Mononuclear cell (primary cell): Measurements from ENCODE around the gene ATP5PB. TPM values are rescaled to one million over a fixed set of nuclear protein-coding genes. Genes with fewer than 3 reads are reported as not detected.

Experiments
- H3K27me3 ChIP-seq: 2 replicates; pipeline ENCODE4 v1.6.0; 2011; ENCODE audit warnings: low read length, control low read depth; ENCODE audit not compliant: insufficient read depth
- H3K4me1 ChIP-seq: 2 replicates; pipeline ENCODE4 v1.5.1; 2011; ENCODE audit warnings: mild to moderate bottlenecking, low read length, control low read depth; ENCODE audit not compliant: insufficient read depth
- H3K4me3 ChIP-seq: 2 replicates; pipeline ENCODE4 v1.5.1; 2011; ENCODE audit warnings: mild to moderate bottlenecking, low read length, moderate library complexity
- H3K9me3 ChIP-seq: 2 replicates; pipeline ENCODE4 v1.5.1; 2011; ENCODE audit warnings: low read depth, mild to moderate bottlenecking, control low read depth, low read length
- total RNA-seq: library from RNA; depleted of rRNA; stranded (reverse); fragments of >200 nt; gene quantifications from one replicate; pipeline ENCODE4 v1.2.3, GENCODE V29; 2012

ATP5PB gene
- total RNA-seq, 1 donor, result 177 TPM

GRCh38 chr1:111439461-111440351 lies 9.6 kb upstream of the ATP5PB start:
- H3K27me3 ChIP-seq, result no peaks in the 10 kb centered on the region
- no peak overlapping the region for H3K4me3 ChIP-seq
- H3K4me1 ChIP-seq, result peaks cover 6% of the 10 kb centered on the region
- H3K9me3 ChIP-seq, result no peaks in the 10 kb centered on the region

- Histone ChIP-seq H3K9me3 (no peaks in the 10 kb centered on the region), H3K27me3 (no peaks in the 10 kb centered on the region), H3K4me1 (peaks cover 6% of the 10 kb centered on the region), H3K4me3 (no peak overlapping the region)
These were observed 7.6 kb upstream of the ATP5PB start for GRCh38 chr1:111441573-111442192.

- H3K4me1 ChIP-seq, result peaks cover 10% of the 10 kb centered on the region
- no peak overlapping the region for H3K4me3 ChIP-seq
- H3K9me3 ChIP-seq, result no peaks in the 10 kb centered on the region
- H3K27me3 ChIP-seq, result no peaks in the 10 kb centered on the region
These were observed 6.8 kb upstream of the ATP5PB start for GRCh38 chr1:111442457-111442856.

GRCh38 chr1:111444031-111444430 lies 5.2 kb upstream of the ATP5PB start:
- Histone ChIP-seq H3K4me3 (no peak overlapping the region), H3K9me3 (no peaks in the 10 kb centered on the region), H3K4me1 (peaks cover 22% of the 10 kb centered on the region), H3K27me3 (no peaks in the 10 kb centered on the region)

GRCh38 chr1:111446546-111446945 lies 2.7 kb upstream of the ATP5PB start:
- Histone ChIP-seq H3K27me3 (no peaks in the 10 kb centered on the region), H3K9me3 (no peaks in the 10 kb centered on the region), H3K4me3 (no peak overlapping the region), H3K4me1 (peaks cover 37% of the 10 kb centered on the region)

GRCh38 chr1:111446967-111447892 lies 2.0 kb upstream of the ATP5PB start:
- no peaks in the 10 kb centered on the region for H3K9me3 ChIP-seq
- H3K27me3 ChIP-seq, result no peaks in the 10 kb centered on the region
- H3K4me3 ChIP-seq, result no peak overlapping the region
- H3K4me1 ChIP-seq, result peaks cover 41% of the 10 kb centered on the region

- no peaks in the 10 kb centered on the region for H3K27me3 ChIP-seq
- H3K4me1 ChIP-seq, result peaks cover 47% of the 10 kb centered on the region
- no peaks in the 10 kb centered on the region for H3K9me3 ChIP-seq
- H3K4me3 ChIP-seq, result peak overlapping the region; percentile 97
These were observed 764 bp upstream of the ATP5PB start for GRCh38 chr1:111448482-111448917.

GRCh38 chr1:111449703-111450017 lies 396 bp downstream of the ATP5PB start:
- peak overlapping the region; percentile 97 for H3K4me3 ChIP-seq
- no peaks in the 10 kb centered on the region for H3K9me3 ChIP-seq
- H3K4me1 ChIP-seq, result peaks cover 52% of the 10 kb centered on the region
- H3K27me3 ChIP-seq, result no peaks in the 10 kb centered on the region

- H3K4me1 ChIP-seq, result peaks cover 52% of the 10 kb centered on the region
- no peaks in the 10 kb centered on the region for H3K27me3 ChIP-seq
- H3K9me3 ChIP-seq, result no peaks in the 10 kb centered on the region
- peak overlapping the region; percentile 97 for H3K4me3 ChIP-seq
These were observed 921 bp downstream of the ATP5PB start for GRCh38 chr1:111450185-111450584.

- Histone ChIP-seq H3K9me3 (no peaks in the 10 kb centered on the region), H3K4me3 (no peak overlapping the region), H3K4me1 (peaks cover 46% of the 10 kb centered on the region), H3K27me3 (no peaks in the 10 kb centered on the region)
These were observed 3.3 kb downstream of the ATP5PB start for GRCh38 chr1:111452581-111452980.

GRCh38 chr1:111453706-111454105 lies 4.4 kb downstream of the ATP5PB start:
- Histone ChIP-seq H3K9me3 (no peaks in the 10 kb centered on the region), H3K4me1 (peaks cover 35% of the 10 kb centered on the region), H3K4me3 (no peak overlapping the region), H3K27me3 (no peaks in the 10 kb centered on the region)

- Histone ChIP-seq H3K4me1 (peaks cover 31% of the 10 kb centered on the region), H3K4me3 (no peak overlapping the region), H3K9me3 (no peaks in the 10 kb centered on the region), H3K27me3 (no peaks in the 10 kb centered on the region)
These were observed 5.8 kb downstream of the ATP5PB start for GRCh38 chr1:111454859-111455641.

GRCh38 chr1:111455642-111456031 lies 6.4 kb downstream of the ATP5PB start:
- Histone ChIP-seq H3K9me3 (no peaks in the 10 kb centered on the region), H3K27me3 (no peaks in the 10 kb centered on the region), H3K4me3 (no peak overlapping the region), H3K4me1 (peaks cover 26% of the 10 kb centered on the region)

GRCh38 chr1:111461765-111462164 lies 12.5 kb downstream of the ATP5PB start:
- H3K27me3 ChIP-seq, result no peaks in the 10 kb centered on the region
- H3K9me3 ChIP-seq, result no peaks in the 10 kb centered on the region
- H3K4me1 ChIP-seq, result no peaks in the 10 kb centered on the region
- H3K4me3 ChIP-seq, result no peak overlapping the region
